Endothelial cell of umbilical vein (primary cell): Measurements from ENCODE around the gene PGF. TPM values are rescaled to one million over a fixed set of nuclear protein-coding genes. Genes with fewer than 3 reads are reported as not detected.

ENCODE experiments used
- BruUV-seq: library from RNA; stranded (reverse); fragments of 400-500 nt; replicated peaks from 2 replicates; lab custom pipeline; 2021; lab: Mats Ljungman, UMichigan
- CTCF ChIA-PET: fragments of 300-600, 350-600 bp; sonication (Branson Sonifier 250); formaldehyde crosslinking; loops from one replicate; lab custom pipeline; 2021; ENCODE audit warnings: antibody characterized with exemption, inconsistent platforms; lab: Charles Lee
- POLR2A ChIA-PET: fragments of 300-600, 350-600 bp; sonication (Branson Sonifier 250); formaldehyde crosslinking; loops from one replicate; lab custom pipeline; 2021; ENCODE audit warnings: antibody characterized with exemption, inconsistent platforms; lab: Charles Lee
- DNase-seq: peaks from one replicate; pipeline ENCODE4 v3.0.0-alpha.2; 2011; ENCODE audit warnings: low read depth, low spot score
- FAIRE-seq: peaks from 2 replicates; lab custom pipeline; 2011; peaks lifted over from hg19 to GRCh38; lab: Jason Lieb, UNC
- H2AFZ ChIP-seq: 2 replicates; pipeline ENCODE4 v1.6.0; 2012; ENCODE audit warnings: low read depth, low read length, control low read depth, inconsistent platforms
- H3K27ac ChIP-seq: 2 replicates; pipeline ENCODE4 v1.5.1; 2011; ENCODE audit warnings: low read depth, mild to moderate bottlenecking, control low read depth, low read length, moderate library complexity; ENCODE audit not compliant: insufficient read depth
- H3K27me3 ChIP-seq, 2 experiments: 2 replicates each; pipeline versions ENCODE4 v1.6.0 to v1.6.1; 2011; ENCODE audit warnings: low read length in 2 of 2, mixed read lengths in 1 of 2; ENCODE audit not compliant: control insufficient read depth in 2 of 2, insufficient read depth in 2 of 2
- H3K36me3 ChIP-seq, 2 experiments: 2 replicates in 1 of 2; 3 replicates in 1 of 2; pipeline ENCODE4 v1.5.1; 2011; ENCODE audit warnings: low read length in 2 of 2, mild to moderate bottlenecking in 1 of 2, moderate library complexity in 1 of 2; ENCODE audit not compliant: control insufficient read depth in 2 of 2, insufficient read depth in 2 of 2; ENCODE audit errors: extremely low read depth in 1 of 2
- H3K4me1 ChIP-seq: 3 replicates; pipeline ENCODE4 v1.5.1; 2011; ENCODE audit warnings: mild to moderate bottlenecking, low read length; ENCODE audit not compliant: control insufficient read depth, insufficient read depth; ENCODE audit errors: extremely low read depth
- H3K4me2 ChIP-seq: 2 replicates; pipeline ENCODE4 v1.6.1; 2011; ENCODE audit warnings: low read length, control low read depth, mixed read lengths; ENCODE audit not compliant: insufficient read depth
- H3K4me3 ChIP-seq, 3 experiments: fragments of 200-600 bp in 1 of 3; sonication (generic), shearing (Covaris generic) in 1 of 3; replicated peaks in 1 of 3; 2 replicates each; pipeline ENCODE4 v1.5.1; 2011 to 2016; ENCODE audit warnings: control low read depth in 3 of 3, low read length in 3 of 3, mild to moderate bottlenecking in 2 of 3, inconsistent platforms in 1 of 3, low read depth in 1 of 3, moderate library complexity in 1 of 3; ENCODE audit not compliant: insufficient read depth in 1 of 3
- H3K79me2 ChIP-seq: 2 replicates; pipeline ENCODE4 v1.6.0; 2012; ENCODE audit warnings: low read length, inconsistent platforms; ENCODE audit not compliant: control insufficient read depth, insufficient read depth
- H3K9ac ChIP-seq: replicated peaks from 2 replicates; pipeline ENCODE3; 2011; ENCODE audit warnings: low read length, control low read depth; ENCODE audit not compliant: insufficient read depth; ENCODE audit errors: extremely low read depth
- H3K9me1 ChIP-seq: replicated peaks from 3 replicates; pipeline ENCODE4 v1.6.0; 2011; ENCODE audit warnings: mild to moderate bottlenecking, low read length; ENCODE audit not compliant: control insufficient read depth, insufficient read depth; ENCODE audit errors: extremely low read depth
- H3K9me3 ChIP-seq: replicated peaks from 2 replicates; pipeline ENCODE4 v1.5.1; 2012; ENCODE audit warnings: low read length, inconsistent platforms; ENCODE audit not compliant: control insufficient read depth, insufficient read depth
- H4K20me1 ChIP-seq: replicated peaks from 2 replicates; pipeline ENCODE3; 2011; ENCODE audit warnings: mild to moderate bottlenecking, low read length; ENCODE audit not compliant: control insufficient read depth, insufficient read depth; ENCODE audit errors: extremely low read depth
- CTCF ChIP-seq, 2 donors: IDR thresholded peaks; 1 replicate in 1 of 2; 2 replicates in 1 of 2; pipeline ENCODE4 v1.5.1; 2011; ENCODE audit warnings: low read length in 2 of 2, mild to moderate bottlenecking in 2 of 2, moderate library complexity in 2 of 2, control low read depth in 1 of 2, inconsistent platforms in 1 of 2, low read depth in 1 of 2; ENCODE audit not compliant: insufficient read depth in 1 of 2; ENCODE audit errors: extremely low read depth in 1 of 2
- EZH2 ChIP-seq: IDR thresholded peaks from 2 replicates; pipeline ENCODE4 v1.6.1; 2012; ENCODE audit warnings: borderline replicate concordance, low read depth, mild to moderate bottlenecking, moderate library complexity, low read length, inconsistent platforms; ENCODE audit not compliant: severe bottlenecking
- FOS ChIP-seq: IDR thresholded peaks from 2 replicates; pipeline ENCODE4 v1.6.1; 2011; ENCODE audit warnings: mild to moderate bottlenecking, low read length, moderate library complexity, borderline replicate concordance; ENCODE audit not compliant: insufficient read depth
- GATA2 ChIP-seq: IDR thresholded peaks from 2 replicates; pipeline ENCODE4 v1.7.0; 2011; ENCODE audit warnings: low read depth, mild to moderate bottlenecking, moderate library complexity, mixed read lengths, low read length; ENCODE audit not compliant: insufficient read length, insufficient read depth
- JUN ChIP-seq: IDR thresholded peaks from 2 replicates; pipeline ENCODE4 v1.6.1; 2011; ENCODE audit warnings: borderline replicate concordance, low read depth; ENCODE audit not compliant: insufficient read length, insufficient read depth
- MYC ChIP-seq: IDR thresholded peaks from one replicate; pipeline ENCODE4 v1.6.1; 2011; ENCODE audit warnings: mild to moderate bottlenecking, low read depth, low read length
- POLR2A ChIP-seq: IDR thresholded peaks from 2 replicates; pipeline ENCODE4 v1.6.1; 2012; ENCODE audit warnings: low read depth, mild to moderate bottlenecking, control low read depth, low read length
- POLR2AphosphoS5 ChIP-seq: IDR thresholded peaks from 2 replicates; pipeline ENCODE4 v1.6.1; 2012; ENCODE audit warnings: low read depth, mild to moderate bottlenecking, control low read depth, low read length, moderate library complexity; ENCODE audit not compliant: insufficient read depth
- dilution Hi-C: fragments of 300-500 bp; cut with MboI; formaldehyde crosslinking; loops from one replicate; pipeline ENCODE4 v1.15.0; 2019; ENCODE audit warnings: low sequenced_read_pairs; ENCODE audit not compliant: extremely low pct_ligation_motif_present
- intact Hi-C: fragments of 100-400 bp; cut with micrococcal nuclease; formaldehyde crosslinking; loops from one replicate; pipeline ENCODE4 v1.10.0; 2022
- polyA plus RNA-seq, 4 experiments: library from polyadenylated mRNA; depleted of rRNA in 3 of 4; stranded (reverse) in 3 of 4; unstranded in 1 of 4; fragments of >200 nt; gene quantifications; 2 replicates each; pipeline versions ENCODE4 v1.2.1 to v1.2.3, GENCODE V29; 2011 to 2012; ENCODE audit warnings: missing spikeins in 1 of 4
- total RNA-seq: library from RNA; stranded (reverse); gene quantifications from 2 replicates; pipeline ENCODE4 v1.2.3, GENCODE V29; 2021
- TF ChIP-seq, protein P1 (sequence below): IDR thresholded peaks from 2 replicates; pipeline ENCODE4 v1.6.1; 2011; ENCODE audit not compliant: insufficient read depth, insufficient read length

PGF gene
- total and polyA plus RNA-seq, 2 donors (not counting 3 experiments of a cell fraction or from before 2014, with no cell fraction given): 89.0 to 206 TPM

DNA sequence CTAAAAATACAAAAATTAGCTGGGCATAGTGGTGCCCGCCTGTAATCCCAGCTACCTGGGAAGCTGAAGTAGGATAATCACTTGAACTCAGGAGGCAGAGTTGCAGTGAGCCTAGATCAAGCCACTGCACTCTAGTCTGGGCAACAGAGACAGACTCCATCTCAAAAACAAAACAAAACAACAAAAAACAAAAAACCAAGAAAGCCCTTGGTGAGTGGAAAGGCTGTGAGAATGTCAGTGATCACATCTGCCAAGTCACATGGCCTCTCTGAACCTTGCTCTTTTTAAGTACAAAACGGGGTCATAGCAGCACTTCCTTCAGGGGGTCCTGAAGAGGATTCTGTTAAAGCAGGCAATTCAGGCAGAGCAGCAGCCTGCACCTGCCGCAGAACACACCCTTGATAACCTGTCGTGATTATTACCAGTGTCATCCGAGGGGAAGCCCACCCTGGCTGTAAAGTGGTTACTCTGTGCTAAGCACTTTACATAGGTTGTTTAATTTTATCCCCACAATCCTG lies 41.9 kb downstream of the PGF start:
- H3K4me1 ChIP-seq: peaks cover 7% of the 10 kb centered on the region
- dilution Hi-C loops (no loop called here), intact Hi-C loops (no loop called here)
- POLR2A ChIA-PET: no interaction called here
- no peak for DNase-seq
- no peak overlapping the region for H3K9ac ChIP-seq
- no peak for FAIRE-seq
- BruUV-seq: no TSS peak
- no peaks in the 10 kb centered on the region for H3K27me3 ChIP-seq
- H3K79me2 ChIP-seq: no peaks in the 10 kb centered on the region
- H3K4me2 ChIP-seq: no peak overlapping the region
- CTCF ChIA-PET: interaction anchor here (0.7 to 3.5 kb wide), 2 partner anchors 32 to 175 kb away, joined by 3 to 29 read pairs; no protein-coding TSS in a partner anchor
- no peak overlapping the region for H2AFZ ChIP-seq
- no peak overlapping the region for H3K4me3 ChIP-seq
- H4K20me1 ChIP-seq: no peaks in the 10 kb centered on the region
- H3K9me1 ChIP-seq: no peaks in the 10 kb centered on the region
- TF ChIP-seq POLR2AphosphoS5 (no peak), CTCF (IDR thresholded peaks at IDR 0.05; ENCODE audit: extremely low read depth in 1 of 2, insufficient read depth in 1 of 2, low read depth in 1 of 2, low read length in 2 of 2) (no peak), GATA2 (no peak), POLR2A (no peak), MYC (no peak), EZH2 (no peak), FOS (no peak), JUN (no peak)
- TF ChIP-seq, protein P1, sequence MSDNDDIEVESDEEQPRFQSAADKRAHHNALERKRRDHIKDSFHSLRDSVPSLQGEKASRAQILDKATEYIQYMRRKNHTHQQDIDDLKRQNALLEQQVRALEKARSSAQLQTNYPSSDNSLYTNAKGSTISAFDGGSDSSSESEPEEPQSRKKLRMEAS: no peak
- no peaks in the 10 kb centered on the region for H3K9me3 ChIP-seq
- H3K27ac ChIP-seq: no peak overlapping the region
- H3K36me3 ChIP-seq: no peaks in the 10 kb centered on the region
